ENCODE measurements around the gene SLAMF6.
"Not testable (repeated sequence)": the region's sequence is repeated elsewhere in the genome, so short reads cannot be mapped to it uniquely, and the experiment has no call there.

Gene SLAMF6

GRCh38 chr1:160541622-160542302, 18.7 kb upstream of the SLAMF6 start:
- DNase-seq = no peak

GRCh38 chr1:160540859-160541233, 17.8 kb upstream of the SLAMF6 start:
- DNase-seq = no peak

- DNase-seq = no peak
These were observed 17.2 kb upstream of the SLAMF6 start for GRCh38 chr1:160539990-160540858.

- DNase-seq = no peak
These were observed 16.6 kb upstream of the SLAMF6 start for GRCh38 chr1:160539684-160539989.

GRCh38 chr1:160538985-160539651, 16.1 kb upstream of the SLAMF6 start:
- no peak for DNase-seq

- DNase-seq = no peak
These were observed 14.9 kb upstream of the SLAMF6 start for GRCh38 chr1:160537714-160538665.

GRCh38 chr1:160534823-160535605, 12.0 kb upstream of the SLAMF6 start:
- DNase-seq = no peak

- DNase-seq = not testable (repeated sequence)
These were observed 9.4 kb upstream of the SLAMF6 start for GRCh38 chr1:160532557-160532813.

- DNase-seq = not testable (repeated sequence)
These were observed 8.9 kb upstream of the SLAMF6 start for GRCh38 chr1:160531809-160532556.

GRCh38 chr1:160529401-160529952, 6.4 kb upstream of the SLAMF6 start:
- DNase-seq = not testable (repeated sequence)

- not testable (repeated sequence) for DNase-seq
These were observed 734 bp upstream of the SLAMF6 start for GRCh38 chr1:160523789-160524188.

GRCh38 chr1:160522136-160522535, 919 bp downstream of the SLAMF6 start:
- DNase-seq = no peak

GRCh38 chr1:160521554-160521953, 1.5 kb downstream of the SLAMF6 start:
- DNase-seq = no peak

GRCh38 chr1:160520999-160521398, 2.1 kb downstream of the SLAMF6 start:
- no peak for DNase-seq

- DNase-seq = no peak
These were observed 2.5 kb downstream of the SLAMF6 start for GRCh38 chr1:160520582-160520981.

GRCh38 chr1:160519642-160520435, 3.2 kb downstream of the SLAMF6 start:
- no peak for DNase-seq

GRCh38 chr1:160517519-160517918, 5.5 kb downstream of the SLAMF6 start:
- not testable (repeated sequence) for DNase-seq

GRCh38 chr1:160515908-160516307, 7.1 kb downstream of the SLAMF6 start:
- not testable (repeated sequence) for DNase-seq

- DNase-seq = no peak
These were observed 18.4 kb downstream of the SLAMF6 start for GRCh38 chr1:160504651-160505050.

GRCh38 chr1:160503087-160503486, 20.0 kb downstream of the SLAMF6 start:
- no peak for DNase-seq

Data from NCI-H2029 treated with DMSO at 0.1 percent for 48 hours (cell line).